Measurements from ENCODE around the gene NUS1.

- TF ChIP-seq ZBTB11 (tag by site-specific recombination; conservative IDR thresholded peaks at IDR 0.05; ENCODE audit: low read depth) (no peak), KLF10 (tag by site-specific recombination; IDR thresholded peaks at IDR 0.05) (no peak), ZNF391 (tag by site-specific recombination; IDR thresholded peaks at IDR 0.05; ENCODE audit: borderline replicate concordance, low read depth) (no peak), CTCF (tag by site-specific recombination; IDR thresholded peaks at IDR 0.05) (no peak), ZNF664 (tag by site-specific recombination; IDR thresholded peaks at IDR 0.05) (no peak), ZNF211 (tag by site-specific recombination; IDR thresholded peaks at IDR 0.05; ENCODE audit: low read depth) (no peak), ZNF585B (tag by site-specific recombination; IDR thresholded peaks at IDR 0.05) (no peak), GLIS2 (tag by site-specific recombination; IDR thresholded peaks at IDR 0.05) (no peak), GFI1B (tag by site-specific recombination; IDR thresholded peaks at IDR 0.05) (no peak), TCF7L2 (IDR thresholded peaks at IDR 0.05; ENCODE audit: borderline replicate concordance, low read depth, low read length) (no peak), ZNF24 (tag by site-specific recombination; IDR thresholded peaks at IDR 0.05) (no peak)
Observed at GRCh38 chr6:117685359-117685758, 10.1 kb downstream of the NUS1 start.
